GM12865 (cell line): ENCODE data around the gene MOB2.

Experiments used
- DNase-seq: peaks from one replicate; pipeline ENCODE4 v3.0.0; 2010; ENCODE audit warnings: low read depth
- H3K4me3 ChIP-seq: 2 replicates; pipeline ENCODE4 v1.5.1; 2011; ENCODE audit warnings: mild to moderate bottlenecking, low read depth, low read length, control low read depth
- TF ChIP-seq, protein P1 (sequence below): IDR thresholded peaks from 2 replicates; pipeline ENCODE4 v1.5.1; 2011; ENCODE audit warnings: low read length, control low read depth, low read depth, inconsistent platforms; ENCODE audit not compliant: insufficient read depth; ENCODE audit errors: missing control alignments

Gene MOB2

DNA sequence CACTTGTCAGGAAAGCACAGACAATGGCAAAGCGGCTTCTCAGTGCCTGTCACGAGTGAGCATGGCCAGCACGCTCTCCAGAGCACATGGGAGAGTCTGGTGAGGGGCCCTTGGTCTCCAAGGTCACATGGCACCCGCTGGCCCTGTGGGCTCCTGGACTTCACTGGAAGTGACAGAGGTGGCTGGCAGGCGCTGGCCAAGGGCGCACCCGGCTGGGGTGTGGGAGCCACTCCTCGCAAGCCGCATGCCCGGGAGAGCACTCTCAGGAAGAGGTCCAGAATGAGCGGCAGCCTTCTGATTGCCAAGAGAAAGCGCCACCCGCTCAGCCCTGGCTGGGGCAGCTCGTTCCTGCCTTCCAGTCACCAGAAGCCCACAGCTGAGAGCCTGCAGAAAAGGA, 17.1 kb upstream of the MOB2 start:
- no peak overlapping the region for H3K4me3 ChIP-seq
- TF ChIP-seq, protein P1, sequence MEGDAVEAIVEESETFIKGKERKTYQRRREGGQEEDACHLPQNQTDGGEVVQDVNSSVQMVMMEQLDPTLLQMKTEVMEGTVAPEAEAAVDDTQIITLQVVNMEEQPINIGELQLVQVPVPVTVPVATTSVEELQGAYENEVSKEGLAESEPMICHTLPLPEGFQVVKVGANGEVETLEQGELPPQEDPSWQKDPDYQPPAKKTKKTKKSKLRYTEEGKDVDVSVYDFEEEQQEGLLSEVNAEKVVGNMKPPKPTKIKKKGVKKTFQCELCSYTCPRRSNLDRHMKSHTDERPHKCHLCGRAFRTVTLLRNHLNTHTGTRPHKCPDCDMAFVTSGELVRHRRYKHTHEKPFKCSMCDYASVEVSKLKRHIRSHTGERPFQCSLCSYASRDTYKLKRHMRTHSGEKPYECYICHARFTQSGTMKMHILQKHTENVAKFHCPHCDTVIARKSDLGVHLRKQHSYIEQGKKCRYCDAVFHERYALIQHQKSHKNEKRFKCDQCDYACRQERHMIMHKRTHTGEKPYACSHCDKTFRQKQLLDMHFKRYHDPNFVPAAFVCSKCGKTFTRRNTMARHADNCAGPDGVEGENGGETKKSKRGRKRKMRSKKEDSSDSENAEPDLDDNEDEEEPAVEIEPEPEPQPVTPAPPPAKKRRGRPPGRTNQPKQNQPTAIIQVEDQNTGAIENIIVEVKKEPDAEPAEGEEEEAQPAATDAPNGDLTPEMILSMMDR = no peak

GRCh38 chr11:1502954-1503707, 16.6 kb upstream of the MOB2 start:
- DNase-seq = no peak
- TF ChIP-seq, protein P1 = no peak
- H3K4me3 ChIP-seq = no peak overlapping the region

More for the DNA sequence above, 17.1 kb upstream of the MOB2 start:
- DNase-seq = no peak

- DNase-seq = no peak
- H3K4me3 ChIP-seq = no peak overlapping the region
- TF ChIP-seq, protein P1 = no peak
Measured at GRCh38 chr11:1502168-1502953, 15.8 kb upstream of the MOB2 start.

DNA sequence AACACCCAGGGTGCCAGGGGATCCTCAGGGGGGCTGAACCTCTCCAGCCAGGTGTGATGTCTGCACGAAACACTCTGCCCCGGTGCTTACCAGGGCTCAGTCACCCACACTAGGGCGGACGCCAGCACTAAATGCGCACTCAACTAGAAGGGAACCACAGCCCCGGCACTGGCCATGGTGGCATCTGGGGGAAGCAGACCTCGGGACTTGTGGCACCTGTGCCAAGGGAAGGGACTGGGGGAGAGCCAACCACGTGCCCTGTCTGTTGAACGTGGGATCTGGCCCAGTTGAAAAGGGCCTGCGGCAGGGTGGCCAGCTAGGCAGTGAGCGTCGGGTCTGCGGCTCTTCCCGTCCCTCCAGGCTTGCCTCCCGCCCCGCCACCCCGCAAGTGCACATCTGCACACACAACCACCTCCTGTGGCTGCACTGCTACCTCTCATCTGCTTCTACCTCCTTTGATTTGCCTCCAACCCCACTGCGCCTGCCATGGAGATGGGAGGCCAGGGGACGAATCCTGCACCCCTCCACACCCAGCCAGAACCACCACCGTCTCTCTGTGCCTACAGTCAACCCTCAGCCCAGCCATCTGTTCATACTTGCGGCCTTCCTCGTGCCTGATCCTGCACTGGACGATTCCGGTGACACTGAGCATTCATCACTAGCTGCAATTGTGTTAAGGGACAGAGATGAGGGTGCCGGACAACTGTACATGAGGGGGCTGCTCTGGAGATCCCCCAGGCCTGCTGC, 15.0 kb upstream of the MOB2 start:
- no peak for DNase-seq
- no peak overlapping the region for H3K4me3 ChIP-seq
- TF ChIP-seq, protein P1 = no peak

- TF ChIP-seq, protein P1 = no peak
- DNase-seq = no peak
- H3K4me3 ChIP-seq = no peak overlapping the region
Measured at GRCh38 chr11:1500466-1501420, 14.2 kb upstream of the MOB2 start.

- TF ChIP-seq, protein P1 = no peak
- DNase-seq = no peak
- H3K4me3 ChIP-seq = no peak overlapping the region
Measured at GRCh38 chr11:1499899-1500298, 13.3 kb upstream of the MOB2 start.
